GM12872 (cell line): ENCODE data around the gene ZNF430.

Experiments used
- CTCF ChIP-seq: IDR thresholded peaks from 3 replicates; pipeline ENCODE4 v1.5.1; 2011; ENCODE audit warnings: low read depth, mild to moderate bottlenecking, low read length, moderate library complexity; ENCODE audit not compliant: insufficient read depth

Gene ZNF430

GRCh38 chr19:21020298-21021227 lies at the start of gene ZNF430:
Gene ZNF430 (plus strand): TSS chr19:21020657. CDS start chr19:21020801, 144 bp downstream.
- no peak for TF ChIP-seq CTCF

GRCh38 chr19:20999731-21000352 lies 20.6 kb upstream of the ZNF430 start:
- TF ChIP-seq CTCF = no peak

- no peak for TF ChIP-seq CTCF
These were observed 2.5 kb downstream of the ZNF430 start for GRCh38 chr19:21022996-21023395.

- no peak for TF ChIP-seq CTCF
These were observed 3.4 kb downstream of the ZNF430 start for GRCh38 chr19:21023901-21024300.

- TF ChIP-seq CTCF = no peak
These were observed 8.5 kb downstream of the ZNF430 start for GRCh38 chr19:21028969-21029268.

- no peak for TF ChIP-seq CTCF
These were observed 24.6 kb downstream of the ZNF430 start for GRCh38 chr19:21045028-21045427.

DNA sequence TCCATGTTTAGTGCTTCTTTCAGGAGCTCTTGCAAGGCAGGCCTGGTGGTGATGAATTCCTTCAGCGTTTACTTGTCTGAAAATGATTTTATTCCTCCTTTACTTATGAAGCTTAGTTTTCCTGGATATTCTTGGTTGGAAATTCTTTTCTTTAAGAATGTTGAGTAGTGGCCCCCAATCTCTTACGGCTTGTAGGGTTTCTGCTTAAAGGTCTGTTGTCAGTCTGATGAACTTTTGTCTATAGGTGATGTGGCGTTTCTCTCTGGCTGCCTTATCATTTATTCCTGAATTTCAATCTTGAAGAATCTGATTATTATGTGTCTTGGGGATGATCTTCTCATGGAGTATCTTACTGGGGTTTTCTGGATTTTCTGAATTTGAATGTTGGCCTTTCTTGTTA lies 26.0 kb downstream of the ZNF430 start:
- no peak for TF ChIP-seq CTCF
